Limb (tissue), 2 donors: Measurements from ENCODE around the gene TAS1R3.
A peak's percentile ranks its signal among the peaks of the same experiment; 100 is the strongest.

Experiments
- DNase-seq, 2 donors: peaks; one replicate each; pipeline ENCODE4 v3.0.0-alpha.2; 2016; ENCODE audit errors: extremely low spot score in 2 of 2

The TAS1R3 gene

DNA sequence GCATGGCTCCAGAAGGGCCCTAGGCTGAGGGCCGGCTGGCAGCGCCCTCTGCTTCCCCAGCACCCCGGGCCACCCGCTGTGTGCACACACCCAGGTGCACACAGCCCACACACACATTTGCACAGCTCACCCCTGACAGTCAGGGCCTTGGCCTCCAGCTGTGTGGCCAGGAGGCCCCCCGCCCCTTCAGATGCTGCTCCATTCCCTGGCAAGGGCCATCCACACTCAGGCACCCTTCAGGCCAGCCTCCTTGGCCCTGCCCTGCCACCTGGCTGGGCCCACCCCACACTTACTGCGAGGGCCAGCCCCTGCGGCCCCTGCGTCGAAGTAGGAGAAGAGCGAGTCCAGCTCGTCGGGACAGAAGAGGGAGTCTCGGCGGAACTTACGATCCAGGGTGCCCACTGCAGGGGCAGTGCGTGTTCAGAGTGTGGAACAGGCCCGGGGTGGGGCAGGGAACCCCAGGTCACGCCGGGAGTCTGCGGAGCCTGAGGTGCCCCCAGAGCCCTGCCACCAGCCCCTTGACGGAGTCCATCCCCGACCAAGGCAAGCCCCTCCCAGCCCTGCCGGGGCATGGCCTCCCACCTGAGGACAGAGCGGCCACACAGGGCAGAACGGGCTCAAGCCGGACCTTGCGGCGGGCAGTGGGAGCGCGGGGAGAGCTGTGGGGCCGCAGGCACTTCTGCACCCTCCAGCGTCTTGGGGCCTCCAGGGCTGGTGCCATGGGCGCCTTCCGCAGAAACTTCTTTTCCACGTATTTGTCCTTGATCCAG lies 35.7 kb upstream of the TAS1R3 start:
- no peak for DNase-seq

DNA sequence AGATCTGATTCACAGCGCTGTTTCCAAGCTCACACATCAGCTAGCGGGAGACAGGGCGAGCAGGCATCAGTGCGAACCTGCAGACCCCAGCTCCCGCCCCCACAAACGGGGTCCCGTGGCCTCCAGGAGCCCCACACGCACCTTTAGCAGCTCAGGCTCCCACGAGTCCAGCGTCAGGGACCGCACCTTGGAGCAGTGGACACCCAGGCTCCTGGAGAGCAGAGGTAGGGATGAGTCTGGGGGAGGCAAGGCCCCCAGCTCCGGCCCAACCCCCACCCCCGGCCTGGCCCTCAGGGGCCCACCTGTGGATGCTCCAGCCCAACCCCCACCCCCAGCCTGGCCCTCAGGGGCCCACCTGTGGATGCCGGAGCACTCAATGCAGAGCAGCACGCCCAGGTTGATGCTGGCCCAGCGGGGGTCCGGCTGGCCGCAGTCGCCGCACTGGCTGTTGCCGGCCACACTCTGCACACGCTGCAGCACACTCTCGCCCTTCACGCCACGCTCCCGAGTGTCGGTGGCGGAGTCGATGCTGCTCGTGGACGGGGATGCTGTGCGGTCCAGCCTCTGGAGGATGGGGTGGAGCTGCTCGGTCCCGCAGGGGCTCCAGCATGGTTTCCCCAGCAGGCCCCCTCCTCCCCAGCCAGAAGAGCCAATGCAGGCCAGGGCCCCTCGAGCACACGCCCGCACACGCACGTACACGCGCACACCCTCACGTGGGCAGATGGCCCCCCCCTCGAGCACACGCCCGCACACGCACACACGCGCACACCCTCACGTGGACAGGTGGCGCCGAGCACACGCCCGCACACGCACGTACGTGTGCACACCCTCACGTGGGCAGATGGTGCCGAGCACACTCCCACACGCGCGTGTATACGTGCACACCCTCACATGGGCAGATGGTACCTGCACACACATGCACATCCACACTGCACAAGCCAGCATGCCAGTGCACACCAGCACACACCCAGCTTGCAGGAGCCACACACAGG lies 34.7 kb upstream of the TAS1R3 start:
- DNase-seq = no peak

DNA sequence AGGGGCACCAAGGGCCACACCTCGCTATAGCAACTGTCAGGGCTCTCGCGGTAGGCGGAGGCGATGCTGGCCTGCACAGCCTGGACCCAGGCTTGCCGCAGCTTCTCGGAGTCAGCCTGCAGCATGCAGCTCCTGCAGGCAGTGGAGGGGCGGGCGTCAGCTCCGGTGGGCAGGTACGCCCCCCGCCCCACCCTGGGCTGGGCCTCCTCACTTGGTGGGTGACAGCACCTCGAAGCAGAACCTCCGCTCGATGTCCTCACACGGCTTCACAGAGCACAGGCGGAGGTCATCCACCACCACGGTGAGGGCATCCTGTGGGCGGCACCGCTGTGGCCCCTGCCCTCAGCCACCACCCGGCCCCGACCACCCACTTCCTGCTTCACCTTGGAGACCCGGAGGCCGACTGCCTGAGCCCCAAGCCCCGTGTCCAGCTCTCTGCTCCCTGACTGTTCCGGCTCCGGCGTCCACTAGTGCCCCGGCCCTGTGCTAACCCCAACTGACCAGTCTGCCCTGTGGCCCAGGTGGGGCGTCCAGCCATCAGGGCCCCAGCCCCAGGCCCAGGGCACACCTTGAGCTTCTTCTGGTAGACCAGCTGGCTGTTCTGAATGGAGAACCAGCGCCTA lies 33.2 kb upstream of the TAS1R3 start:
- no peak for DNase-seq

DNA sequence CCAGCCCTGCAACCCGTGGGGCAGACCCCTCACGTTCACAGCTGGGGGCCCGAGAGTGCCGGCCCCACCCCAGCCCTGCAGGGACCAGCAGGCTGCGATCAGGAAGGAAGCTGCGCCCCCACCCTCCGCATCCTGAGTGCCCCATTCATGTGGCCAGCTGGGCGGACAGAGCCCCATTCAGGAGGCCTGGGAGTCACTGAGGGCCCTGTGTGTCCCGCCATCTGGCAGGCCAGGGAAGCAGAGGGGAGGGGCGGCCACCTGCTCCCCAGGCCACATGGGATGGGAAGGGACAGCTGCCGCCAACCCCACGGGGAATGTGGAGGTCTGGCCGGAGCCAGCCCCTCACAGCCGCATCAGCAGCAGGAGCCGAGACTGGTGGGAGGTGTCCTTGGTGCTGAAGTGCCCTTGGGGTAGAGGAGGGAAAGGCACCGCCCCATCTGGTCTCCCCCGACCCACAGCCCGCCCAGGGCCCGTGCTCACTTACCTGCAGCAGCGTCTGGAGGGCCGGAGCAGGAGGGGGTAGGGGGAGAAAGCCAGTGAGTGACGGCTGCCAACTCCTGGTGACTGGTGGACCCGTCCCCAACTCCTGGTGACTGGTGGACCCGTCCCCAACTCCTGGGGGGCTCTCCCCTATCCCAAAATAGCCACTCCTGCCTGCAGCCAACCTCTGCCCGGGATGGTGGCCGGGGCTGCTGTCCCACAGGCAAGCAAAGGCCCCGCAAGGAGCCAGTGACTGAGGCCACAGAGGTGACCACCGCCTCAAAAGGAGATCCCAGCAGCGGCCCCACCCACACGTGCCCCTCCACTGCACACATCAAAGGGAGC lies 32.0 kb upstream of the TAS1R3 start:
- peak in 1 of 2 donors; percentile 81 for DNase-seq

DNA sequence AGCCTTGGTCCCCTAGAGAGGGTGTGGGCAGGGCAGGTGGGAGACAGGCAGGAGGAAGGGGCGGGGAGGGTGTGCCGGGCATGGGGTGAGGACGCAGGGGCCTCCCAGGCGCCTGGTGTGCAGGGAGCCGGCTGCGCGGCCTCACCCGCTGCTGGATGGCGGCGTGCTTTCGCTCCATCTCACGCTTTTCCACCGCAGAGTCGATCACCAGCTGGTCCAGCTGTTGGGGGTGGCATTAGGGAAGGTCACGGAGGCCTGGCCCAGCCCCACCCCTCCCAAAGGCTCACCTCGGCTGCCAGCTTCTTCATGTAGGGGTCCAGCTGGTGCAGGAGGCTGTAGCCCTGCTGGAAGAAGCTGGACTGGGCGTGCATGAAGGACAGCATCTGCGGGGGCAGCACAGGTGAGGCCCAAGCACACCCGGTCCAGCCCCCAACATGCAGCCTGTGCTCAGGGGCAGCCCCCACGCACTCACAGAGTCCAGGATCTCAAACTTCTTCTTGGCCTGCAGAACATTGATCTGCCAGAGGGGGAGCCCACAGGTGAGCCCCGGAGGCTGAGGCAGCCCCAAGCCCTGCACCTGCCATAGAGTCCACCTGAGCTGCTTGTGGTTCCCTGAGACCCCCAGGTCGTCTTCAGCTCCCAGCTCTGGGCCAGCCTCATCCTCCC lies 31.3 kb upstream of the TAS1R3 start:
- no peak for DNase-seq

DNA sequence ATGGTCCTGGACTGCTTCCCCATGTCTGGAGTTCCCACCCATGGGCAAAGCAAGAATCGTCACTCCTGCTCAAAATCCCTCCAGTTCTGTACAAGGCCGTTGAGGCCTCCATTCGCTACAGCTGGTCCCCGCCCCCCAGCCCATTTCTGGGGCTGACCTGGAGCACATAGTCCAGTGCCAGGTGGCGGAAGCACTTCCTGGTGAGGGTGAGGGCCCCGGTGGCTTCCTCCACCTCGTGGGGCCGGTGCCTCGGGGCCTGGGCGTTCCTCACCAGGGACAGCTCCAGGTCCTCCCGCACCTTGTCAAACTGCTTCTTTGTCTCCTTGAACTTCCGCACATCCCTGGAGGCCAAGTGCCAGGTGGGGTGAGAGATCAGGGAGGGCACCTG lies 30.7 kb upstream of the TAS1R3 start:
- DNase-seq = no peak

DNA sequence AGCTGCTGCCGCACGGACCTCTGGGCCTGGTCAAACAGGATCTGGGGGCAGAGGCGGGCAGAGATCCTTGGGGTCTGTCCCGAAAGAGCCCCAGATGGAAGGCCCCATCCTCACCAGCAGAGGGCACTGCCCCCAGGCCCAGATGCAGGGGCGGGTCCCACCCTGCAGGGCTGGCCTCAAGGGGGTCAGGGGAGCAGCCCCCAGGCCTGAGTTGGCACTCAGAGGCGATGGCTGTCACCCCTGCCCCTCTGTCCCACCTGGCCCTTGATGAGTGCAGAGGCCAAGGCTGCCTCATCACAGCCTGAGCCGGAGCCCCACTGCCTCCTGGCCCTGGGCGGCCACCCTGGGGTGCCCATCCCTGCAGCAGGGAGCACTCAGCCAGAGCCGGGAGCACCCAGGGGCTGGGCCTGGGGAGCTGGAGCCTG lies 29.1 kb upstream of the TAS1R3 start:
- DNase-seq = no peak

DNA sequence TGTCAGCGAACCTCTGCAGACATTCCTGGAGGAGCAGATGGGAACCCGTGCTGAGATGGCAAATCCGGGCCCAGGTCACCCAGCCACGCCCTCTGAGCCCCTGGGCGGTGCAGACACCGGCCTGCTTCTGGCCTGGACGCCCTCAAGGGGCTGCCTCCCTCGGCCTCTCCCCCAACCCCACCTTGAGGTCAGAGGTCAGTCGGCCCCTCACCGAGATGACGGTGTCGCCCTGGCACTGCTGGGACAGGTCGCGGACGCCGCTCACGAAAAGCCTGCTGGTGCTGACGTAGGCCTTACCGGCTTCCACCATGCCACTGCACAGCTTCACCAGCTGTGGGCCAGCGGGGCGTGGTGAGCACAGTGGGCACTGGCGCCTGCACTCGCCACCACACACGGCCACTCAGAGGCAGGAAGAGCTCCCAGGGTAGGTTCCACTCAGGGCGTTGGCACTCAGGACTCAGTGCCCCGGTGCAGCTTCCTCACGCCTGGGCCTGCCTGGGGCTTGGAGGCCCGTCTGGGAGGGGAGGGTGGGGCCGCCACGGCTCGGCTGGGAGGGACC lies 28.1 kb upstream of the TAS1R3 start:
- DNase-seq = no peak

DNA sequence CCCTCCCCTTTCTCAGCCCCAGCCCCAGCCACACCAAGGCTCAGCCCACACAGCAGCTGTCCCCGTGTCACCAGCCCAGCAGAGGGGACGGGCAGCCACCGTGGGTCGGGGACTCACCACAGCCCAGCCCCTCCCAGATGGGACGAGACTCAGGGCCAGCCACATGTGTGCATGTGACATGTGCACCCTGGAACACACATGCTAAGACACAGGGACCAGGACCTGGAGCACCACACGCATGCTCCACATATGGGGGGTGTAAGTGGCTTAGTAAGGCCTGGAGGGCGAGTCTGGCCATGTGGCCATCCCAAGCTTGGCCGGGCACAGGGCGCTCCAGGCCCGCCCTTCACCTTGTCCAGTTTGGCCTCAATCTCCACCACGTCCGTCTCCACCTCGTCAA lies 27.3 kb upstream of the TAS1R3 start:
- DNase-seq = no peak

DNA sequence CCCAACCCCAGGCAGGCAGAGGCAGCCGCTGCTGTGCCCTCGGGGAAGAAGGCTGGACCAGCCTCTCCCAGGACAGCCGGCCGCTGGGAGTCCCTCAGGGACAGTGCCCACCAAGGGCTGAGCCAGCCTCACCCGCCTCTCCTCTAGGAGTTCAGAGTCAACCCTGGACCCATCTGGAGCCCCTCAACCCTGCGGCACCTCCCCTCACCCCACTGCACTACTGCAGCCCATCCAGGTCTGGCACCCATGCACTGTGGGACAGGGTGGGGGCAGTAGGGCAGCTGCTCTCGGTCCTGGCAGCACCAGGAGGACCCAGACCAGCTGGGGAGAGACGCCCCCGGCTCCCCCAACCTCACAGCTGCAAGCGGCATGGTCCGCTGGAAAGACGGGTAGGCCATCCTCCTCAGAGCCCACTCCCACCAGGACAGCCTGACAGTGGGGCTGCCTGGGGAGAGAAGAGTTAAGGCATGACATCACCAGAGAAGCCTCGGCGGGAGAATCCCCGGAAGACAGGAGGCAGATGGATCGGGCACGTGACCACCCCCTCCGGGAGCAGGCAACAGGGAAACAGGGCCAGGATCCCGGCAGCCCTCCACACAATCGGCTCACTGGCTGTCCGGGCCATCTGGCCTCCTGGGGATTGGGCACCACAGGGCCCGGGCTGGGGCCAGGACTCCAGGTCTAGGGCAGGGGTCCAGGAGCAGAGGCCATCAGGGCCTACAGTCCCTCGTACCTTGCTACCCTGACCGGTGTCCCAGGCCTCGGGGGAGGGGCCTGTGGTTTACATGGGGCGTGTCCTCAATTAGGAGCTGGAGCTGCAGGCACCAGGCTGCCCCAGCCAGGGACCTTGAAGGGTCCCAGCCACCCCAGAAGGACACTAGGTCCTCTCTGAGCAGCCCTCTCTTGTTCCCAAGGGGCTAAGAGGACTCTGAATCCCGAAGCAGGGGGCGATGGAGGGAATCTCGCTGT lies 26.5 kb upstream of the TAS1R3 start:
- DNase-seq = peak; percentile 58 to 82

DNA sequence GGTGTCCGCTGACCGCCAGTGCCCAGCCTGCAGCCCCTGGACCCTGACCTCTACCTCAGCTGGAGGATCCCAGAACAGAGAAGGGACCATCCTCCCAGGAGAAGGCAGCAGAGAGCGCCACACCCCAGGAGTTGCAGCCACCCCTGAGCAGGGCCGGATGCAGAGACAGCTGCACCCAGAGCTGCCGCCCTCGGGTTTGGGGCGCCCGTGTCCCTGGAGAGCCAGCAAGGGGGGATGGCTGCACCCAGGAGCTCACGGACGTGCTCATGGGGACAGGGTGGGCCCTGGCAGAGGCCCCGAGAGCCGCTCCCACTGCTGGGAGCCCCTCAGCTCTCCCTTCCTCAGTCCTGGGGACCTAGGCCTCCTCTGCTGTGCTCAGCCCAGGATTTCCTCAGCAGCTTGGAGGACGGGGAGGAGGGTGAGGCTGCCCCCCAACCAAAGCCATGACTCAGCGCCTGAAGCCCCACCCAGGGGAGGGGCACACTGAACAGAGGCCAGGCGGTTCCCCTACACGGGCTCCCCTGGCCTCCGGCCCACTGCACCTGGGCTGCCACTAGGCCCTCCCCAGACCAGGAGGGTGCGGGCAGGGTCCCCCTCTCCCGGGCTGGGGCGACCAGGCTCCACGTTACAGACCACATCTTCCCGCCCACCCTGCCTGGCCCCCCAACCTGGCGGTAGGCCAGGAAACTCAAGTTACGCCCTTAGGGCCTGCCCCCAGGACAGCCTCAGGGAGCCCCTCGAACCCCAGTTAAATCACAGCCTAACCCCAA lies 25.6 kb upstream of the TAS1R3 start:
- peak; percentile 60 to 75 for DNase-seq

DNA sequence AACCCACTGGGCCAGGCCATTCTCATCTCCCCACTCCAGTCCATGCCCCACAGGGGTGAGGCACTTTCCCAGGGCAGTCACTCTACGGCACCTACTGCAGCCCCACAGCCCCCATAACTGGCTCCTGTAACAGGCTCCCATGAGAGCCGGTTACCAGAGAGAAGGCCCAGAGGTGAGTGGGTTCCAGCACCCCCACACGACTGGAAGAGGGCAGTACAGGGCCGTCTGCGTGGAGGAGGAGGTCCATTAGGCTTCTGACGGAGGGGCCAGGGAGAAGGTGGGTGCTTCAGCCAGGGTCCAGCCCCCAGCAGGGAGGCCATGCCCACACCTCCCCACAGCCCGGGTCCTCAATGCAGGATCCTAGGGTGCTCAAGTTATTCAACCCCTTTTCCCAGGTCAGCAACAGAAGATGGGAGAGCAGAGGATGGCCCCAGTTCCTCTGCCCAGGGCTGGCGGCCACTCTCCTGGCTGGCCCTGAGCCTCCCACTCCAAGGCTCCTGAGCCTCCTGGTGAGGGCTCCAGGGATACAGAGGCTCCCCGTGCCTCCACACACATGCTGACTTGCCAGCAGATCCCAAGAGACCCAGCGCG lies 24.9 kb upstream of the TAS1R3 start:
- DNase-seq = no peak

DNA sequence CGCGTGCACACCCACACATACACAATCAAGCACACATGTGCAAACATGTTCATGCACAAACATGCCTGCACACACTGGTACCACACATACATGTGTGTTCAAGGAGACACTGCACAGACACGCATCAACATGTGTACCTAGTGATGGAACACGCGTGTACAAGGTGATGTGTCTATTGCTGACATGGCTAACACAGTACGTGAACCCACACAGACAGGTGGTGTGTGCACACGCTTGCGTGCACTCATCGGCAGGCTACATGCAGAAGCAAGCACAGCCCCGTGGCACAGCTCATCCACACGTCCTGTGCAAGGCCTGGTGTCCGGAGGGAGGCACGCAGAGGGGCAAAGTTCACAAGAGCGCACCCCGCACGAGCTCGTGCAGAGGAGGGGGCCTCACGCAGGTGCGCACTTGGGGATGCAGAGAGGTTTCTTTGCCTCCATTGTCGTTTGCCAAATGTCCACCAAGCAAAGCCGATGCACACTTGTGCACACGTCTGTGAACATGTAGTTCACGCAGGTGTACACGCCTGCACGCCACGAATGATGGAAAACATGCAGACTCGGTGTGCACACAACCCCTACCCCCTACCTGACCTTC lies 24.3 kb upstream of the TAS1R3 start:
- DNase-seq = peak in 1 of 2 donors; percentile 43

DNA sequence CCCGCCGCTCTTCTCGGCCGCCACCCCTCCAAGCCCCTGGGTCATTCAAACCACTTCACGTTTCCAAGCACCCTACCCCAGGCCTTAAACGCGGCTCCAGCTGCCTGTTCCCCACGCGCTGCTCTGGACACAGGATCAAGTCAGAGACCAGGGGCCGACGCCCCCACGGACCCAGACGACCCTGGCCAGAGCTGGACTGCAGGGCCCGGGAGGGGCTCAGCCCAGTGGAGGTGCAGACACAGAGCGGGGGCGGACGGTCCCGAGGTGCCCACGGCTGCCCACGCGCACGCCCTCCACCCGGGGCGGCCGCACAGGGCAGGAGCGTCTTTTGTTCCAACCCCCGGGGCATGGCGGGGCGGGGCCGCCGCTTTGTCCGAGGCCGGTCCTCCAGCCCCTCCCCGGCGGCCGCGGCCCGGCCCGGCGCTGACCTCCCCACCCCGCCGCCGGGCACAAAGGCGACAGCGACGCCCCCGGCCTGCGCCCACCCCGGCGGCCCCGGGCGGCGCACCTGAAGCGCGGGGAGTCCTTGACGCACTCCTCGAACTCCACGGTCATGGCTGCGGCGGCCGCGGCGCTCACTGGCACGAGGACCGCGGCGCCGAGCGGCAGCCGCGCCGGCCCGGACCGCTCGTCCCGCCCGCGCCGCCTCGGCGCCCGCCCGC lies 23.7 kb upstream of the TAS1R3 start:
- peak in 1 of 2 donors; percentile 66 for DNase-seq

DNA sequence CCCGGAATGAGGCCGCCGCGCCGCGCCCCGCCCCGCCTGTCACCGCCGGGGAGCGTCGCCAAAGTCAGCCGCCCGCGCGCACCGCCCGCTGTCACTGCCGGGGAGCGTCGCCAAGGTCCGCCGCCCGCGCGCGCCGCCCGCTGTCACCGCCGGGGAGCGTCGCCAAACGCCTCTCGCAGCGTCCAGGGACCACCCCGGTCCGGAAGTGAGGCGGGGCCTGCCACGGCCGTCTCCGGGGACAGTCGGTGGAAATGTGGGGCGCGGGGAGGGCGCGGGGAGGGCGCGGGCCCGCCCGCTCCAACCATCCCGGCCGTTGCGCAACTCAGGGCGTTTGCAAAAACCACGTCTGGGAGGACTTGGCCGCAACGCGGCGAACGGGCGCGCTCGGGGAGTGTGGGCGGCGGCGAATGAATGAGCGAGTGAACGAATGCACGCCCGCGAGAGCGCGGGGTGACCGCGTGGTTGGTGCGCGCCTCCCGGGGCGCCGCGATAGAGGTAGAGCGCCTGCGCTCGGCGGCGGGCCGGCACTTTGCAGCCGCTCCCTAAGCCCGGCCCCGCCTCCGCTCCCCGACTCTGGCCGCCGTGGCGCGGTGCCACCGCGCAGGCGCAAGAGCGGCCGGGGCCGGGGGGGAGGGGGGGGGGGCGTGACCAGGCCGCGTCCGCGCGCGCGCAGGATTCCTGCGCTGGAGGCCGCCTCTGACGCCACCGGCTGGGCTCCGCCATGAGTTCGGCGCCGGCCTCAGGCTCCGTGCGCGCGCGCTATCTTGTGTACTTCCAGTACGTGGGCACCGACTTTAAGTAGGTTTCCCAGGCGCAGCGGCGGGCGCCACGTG lies 22.9 kb upstream of the TAS1R3 start, which contains the start of the genes ACAP3 and PUSL1:
ACAP3 (minus strand) TSS at position 8 of the 833 bp plus-strand sequence. CDS start 115 bp downstream, outside the sequence.
PUSL1 (plus strand) TSS at position 675 of the 833 bp plus-strand sequence; CDS start at position 722, 47 bp downstream.
- peak; percentile 93 to 95 for DNase-seq
